Bronchial epithelial cell (primary cell): ENCODE data around the gene MYCN. TPM values are rescaled to one million over a fixed set of nuclear protein-coding genes. Genes with fewer than 3 reads are reported as not detected.
A peak's percentile ranks its signal among the peaks of the same experiment; 100 is the strongest.

Source experiments
- DNase-seq: peaks from one replicate; pipeline ENCODE4 v3.0.0-alpha.2; 2010; ENCODE audit warnings: low read depth
- FAIRE-seq: peaks from 2 replicates; lab custom pipeline; 2011; peaks lifted over from hg19 to GRCh38; lab: Jason Lieb, UNC
- H3K27me3 ChIP-seq: 2 replicates; pipeline ENCODE4 v1.5.1; 2011; ENCODE audit warnings: low read length; ENCODE audit not compliant: control insufficient read depth, insufficient read depth
- H3K36me3 ChIP-seq: 2 replicates; pipeline ENCODE4 v1.5.1; 2011; ENCODE audit warnings: low read length; ENCODE audit not compliant: control insufficient read depth, insufficient read depth
- H3K4me3 ChIP-seq: 2 replicates; pipeline ENCODE4 v1.5.1; 2011; ENCODE audit warnings: mild to moderate bottlenecking, low read depth, low read length, control low read depth
- CTCF ChIP-seq: IDR thresholded peaks from 2 replicates; pipeline ENCODE4 v1.5.1; 2011; ENCODE audit warnings: mild to moderate bottlenecking, moderate library complexity, low read length, control low read depth, inconsistent platforms; ENCODE audit not compliant: insufficient read depth, severe bottlenecking
- total RNA-seq: library from RNA; depleted of rRNA; stranded (reverse); fragments of >200 nt; gene quantifications from 2 replicates; pipeline ENCODE4 v1.2.1, GENCODE V29; 2014

The MYCN gene
- total RNA-seq, 1 donor from 2014 or later, result not detected

- DNase-seq (no peak), FAIRE-seq (no peak)
- Histone ChIP-seq H3K36me3 (no peaks in the 10 kb centered on the region), H3K4me3 (no peak overlapping the region), H3K27me3 (peaks cover 30% of the 10 kb centered on the region)
- TF ChIP-seq CTCF, result no peak
Observed at GRCh38 chr2:15944325-15945017, 4.1 kb downstream of the MYCN start.

GRCh38 chr2:15945909-15946705, 5.8 kb downstream of the MYCN start:
- H3K4me3 ChIP-seq, result no peak overlapping the region
- TF ChIP-seq CTCF, result no peak
- H3K27me3 ChIP-seq, result peaks cover 21% of the 10 kb centered on the region
- FAIRE-seq (peak; percentile 40), DNase-seq (no peak)
- no peaks in the 10 kb centered on the region for H3K36me3 ChIP-seq

- no peaks in the 10 kb centered on the region for H3K36me3 ChIP-seq
- no peak for TF ChIP-seq CTCF
- FAIRE-seq (no peak), DNase-seq (no peak)
- peaks cover 13% of the 10 kb centered on the region for H3K27me3 ChIP-seq
- no peak overlapping the region for H3K4me3 ChIP-seq
Observed at GRCh38 chr2:15946983-15947382, 6.6 kb downstream of the MYCN start.

GRCh38 chr2:15947431-15947830, 7.1 kb downstream of the MYCN start:
- FAIRE-seq, result no peak

GRCh38 chr2:15948704-15948957, 8.3 kb downstream of the MYCN start:
- FAIRE-seq, result no peak
- no peak for DNase-seq
- H3K36me3 ChIP-seq, result no peaks in the 10 kb centered on the region
- no peak overlapping the region for H3K4me3 ChIP-seq
- TF ChIP-seq CTCF, result no peak
- H3K27me3 ChIP-seq, result peaks cover 1% of the 10 kb centered on the region

More at GRCh38 chr2:15947431-15947830, 7.1 kb downstream of the MYCN start:
- no peak for TF ChIP-seq CTCF
- Histone ChIP-seq H3K36me3 (no peaks in the 10 kb centered on the region), H3K27me3 (peaks cover 10% of the 10 kb centered on the region), H3K4me3 (no peak overlapping the region)
- no peak for DNase-seq
